22Rv1 (cell line): Measurements from ENCODE around the gene EVC.

Experiments
- CTCF ChIP-seq: fragments of 450-650 bp; IDR thresholded peaks from 2 replicates; pipeline ENCODE4 v1.5.1; 2017; ENCODE audit warnings: mild to moderate bottlenecking
- ZFX ChIP-seq: fragments of 450-650 bp; IDR thresholded peaks from 2 replicates; pipeline ENCODE4 v1.6.1; 2017; ENCODE audit warnings: antibody characterized with exemption, borderline replicate concordance

- TF ChIP-seq CTCF: no peak
- no peak for TF ChIP-seq ZFX
Observed at GRCh38 chr4:5816101-5816500, 105.1 kb downstream of the EVC start.
